ENCODE results near the gene SRD5A2.

The SRD5A2 gene

GRCh38 chr2:31580321-31581117, at the start of gene SRD5A2:
SRD5A2 (minus strand) TSS chr2:31580938; CDS start chr2:31580900, 38 bp downstream.
- H3K9me3 Mint-ChIP-seq, result peaks cover 4% of the 10 kb centered on the region
- H3K4me3 Mint-ChIP-seq, result no peak within 1 kb of the TSS
- DNase-seq (ENCODE audit: low spot score in 2 of 2), result no peak
- H3K36me3 Mint-ChIP-seq, result no peaks in the 10 kb centered on the region
- peak; percentile 42 for ATAC-seq
- H3K27ac Mint-ChIP-seq, result no peak within 1 kb of the TSS
- H3K4me1 Mint-ChIP-seq, result no peaks in the 10 kb centered on the region

GRCh38 chr2:31606509-31606908, 25.8 kb upstream of the SRD5A2 start:
- DNase-seq (ENCODE audit: low spot score in 2 of 2), result no peak
- H3K36me3 Mint-ChIP-seq, result no peaks in the 10 kb centered on the region
- no peaks in the 10 kb centered on the region for H3K4me1 Mint-ChIP-seq
- peaks cover 12% of the 10 kb centered on the region for H3K9me3 Mint-ChIP-seq
- no peak overlapping the region for H3K27ac Mint-ChIP-seq
- ATAC-seq, result no peak
- H3K4me3 Mint-ChIP-seq, result no peak overlapping the region

GRCh38 chr2:31598694-31599093, 18.0 kb upstream of the SRD5A2 start:
- Mint-ChIP-seq H3K27ac (no peak overlapping the region), H3K36me3 (no peaks in the 10 kb centered on the region), H3K9me3 (peaks cover 18% of the 10 kb centered on the region), H3K4me1 (no peaks in the 10 kb centered on the region), H3K4me3 (no peak overlapping the region)
- DNase-seq (ENCODE audit: low spot score in 2 of 2) (no peak), ATAC-seq (no peak)

DNA sequence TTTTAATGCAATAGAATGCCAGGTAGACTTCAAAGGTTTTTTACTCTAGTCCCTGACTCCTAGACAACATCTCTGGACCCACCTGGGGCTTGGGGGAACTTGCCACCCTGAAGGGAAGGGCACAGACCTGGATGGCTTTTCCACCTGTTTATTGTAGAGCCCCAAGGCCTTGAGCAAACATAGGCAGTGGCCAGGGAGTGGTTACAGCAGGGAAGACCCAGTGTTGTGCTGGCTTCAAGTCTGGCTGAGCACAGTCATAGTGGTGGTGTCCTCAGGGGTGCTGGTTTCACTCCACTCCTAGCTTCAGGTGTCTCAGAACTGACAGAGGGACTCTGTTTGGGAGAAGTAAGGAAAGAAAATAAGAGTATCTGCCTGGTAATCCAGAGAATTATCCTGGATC, 5.5 kb upstream of the SRD5A2 start:
- Mint-ChIP-seq H3K27ac (no peak overlapping the region), H3K9me3 (peaks cover 10% of the 10 kb centered on the region), H3K4me1 (no peaks in the 10 kb centered on the region), H3K4me3 (no peak overlapping the region), H3K36me3 (no peaks in the 10 kb centered on the region)
- DNase-seq (ENCODE audit: low spot score in 2 of 2) (no peak), ATAC-seq (no peak)

DNA sequence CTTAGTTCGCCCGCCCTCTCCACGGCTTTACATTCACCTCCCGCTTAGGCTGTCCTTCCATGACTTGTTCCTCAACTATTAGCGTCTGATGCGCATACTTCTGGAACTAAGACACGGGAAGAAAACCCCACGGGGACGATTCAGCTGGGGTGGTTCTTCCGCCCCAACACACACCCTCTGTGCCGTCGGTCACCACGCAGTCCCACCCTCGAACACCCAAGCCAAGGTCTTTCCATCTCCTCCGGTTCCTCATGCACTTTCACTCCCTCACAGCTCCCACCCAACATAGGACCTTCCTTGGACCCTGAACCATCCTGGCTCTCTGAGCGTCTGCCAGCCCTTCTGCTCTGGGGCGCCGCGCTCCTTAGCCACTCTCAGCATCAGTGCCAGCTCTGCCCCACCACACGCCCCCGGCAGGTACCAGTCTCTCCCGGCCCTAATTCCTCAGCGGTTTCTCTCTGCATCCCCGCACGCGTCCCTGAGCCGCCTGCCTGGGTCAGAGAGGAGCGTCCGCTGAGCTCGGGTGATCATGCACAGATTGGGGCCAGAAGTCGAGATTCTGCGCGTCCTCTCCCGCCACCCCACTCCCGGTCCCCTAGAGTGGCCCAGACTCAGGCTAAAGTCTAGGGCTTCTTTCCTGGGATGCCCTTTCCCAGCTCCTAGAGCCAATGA, 522 bp upstream of the SRD5A2 start:
- Mint-ChIP-seq H3K4me3 (no peak overlapping the region), H3K27ac (no peak overlapping the region), H3K4me1 (no peaks in the 10 kb centered on the region), H3K36me3 (no peaks in the 10 kb centered on the region), H3K9me3 (peaks cover 4% of the 10 kb centered on the region)
- peak; percentile 39 for ATAC-seq
- DNase-seq (ENCODE audit: low spot score in 2 of 2), result no peak

DNA sequence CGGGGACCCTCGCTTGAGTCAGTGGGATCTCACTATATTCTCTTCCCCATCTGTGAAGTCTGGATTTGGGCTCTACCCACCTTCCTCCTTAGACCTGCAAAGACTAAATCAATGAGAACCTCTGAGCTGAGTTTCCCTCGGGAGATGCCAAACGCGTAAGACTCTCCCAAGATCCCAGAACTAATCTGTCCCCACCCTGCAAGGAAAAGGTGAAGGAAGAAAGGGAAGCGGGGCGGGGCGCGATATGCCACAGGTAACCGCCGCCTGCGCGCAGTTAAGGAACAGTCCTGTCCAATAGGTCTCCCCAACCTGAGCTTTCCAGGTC, 780 bp downstream of the SRD5A2 start:
- DNase-seq (ENCODE audit: low spot score in 2 of 2), result no peak
- ATAC-seq, result no peak
- H3K27ac Mint-ChIP-seq, result no peak overlapping the region
- H3K36me3 Mint-ChIP-seq, result no peaks in the 10 kb centered on the region
- H3K4me3 Mint-ChIP-seq, result no peak overlapping the region
- H3K4me1 Mint-ChIP-seq, result no peaks in the 10 kb centered on the region
- H3K9me3 Mint-ChIP-seq, result peaks cover 4% of the 10 kb centered on the region

DNA sequence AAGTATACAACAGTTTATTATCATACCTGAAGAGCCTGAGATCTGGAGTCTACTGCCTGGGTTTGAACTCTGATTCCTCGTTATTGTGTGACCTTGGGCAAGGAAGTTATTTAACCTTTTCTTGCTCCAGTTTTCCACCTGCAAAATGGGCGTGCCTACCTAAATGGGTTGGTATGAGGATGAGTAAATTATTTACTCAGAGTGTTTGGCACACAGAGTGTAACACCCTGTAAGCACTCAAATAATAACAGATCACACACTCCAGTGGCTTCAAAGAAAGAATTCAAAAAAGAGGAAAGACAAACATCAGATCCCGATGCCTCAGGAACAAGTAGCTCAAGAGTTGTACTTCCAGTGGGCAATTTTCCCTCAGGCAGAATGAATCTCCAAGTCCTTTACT, 2.4 kb downstream of the SRD5A2 start:
- DNase-seq (ENCODE audit: low spot score in 2 of 2) (no peak), ATAC-seq (no peak)
- Mint-ChIP-seq H3K4me3 (no peak overlapping the region), H3K27ac (no peak overlapping the region), H3K9me3 (peaks cover 4% of the 10 kb centered on the region), H3K4me1 (no peaks in the 10 kb centered on the region), H3K36me3 (no peaks in the 10 kb centered on the region)

DNA sequence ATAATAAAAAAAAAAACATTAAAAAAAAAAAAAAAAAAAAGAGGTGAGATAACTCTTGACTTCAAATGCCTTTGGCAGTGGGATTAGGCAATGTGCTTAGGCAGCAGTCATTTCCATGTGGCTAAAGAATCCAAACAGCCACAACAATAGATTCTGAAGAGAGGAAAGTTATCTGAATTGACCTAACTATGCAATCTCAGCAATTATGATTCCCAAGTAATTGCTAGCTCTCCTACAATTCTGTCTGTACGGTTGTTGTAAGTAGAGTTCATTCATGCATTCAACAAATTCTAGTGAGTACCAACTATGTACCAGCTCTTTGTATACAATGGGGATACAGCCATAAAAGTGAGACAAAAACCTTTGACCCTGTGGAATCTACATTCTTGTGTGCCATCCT, 3.6 kb downstream of the SRD5A2 start:
- H3K4me3 Mint-ChIP-seq, result no peak overlapping the region
- peaks cover 5% of the 10 kb centered on the region for H3K9me3 Mint-ChIP-seq
- no peaks in the 10 kb centered on the region for H3K4me1 Mint-ChIP-seq
- no peaks in the 10 kb centered on the region for H3K36me3 Mint-ChIP-seq
- ATAC-seq (no peak), DNase-seq (ENCODE audit: low spot score in 2 of 2) (no peak)
- no peak overlapping the region for H3K27ac Mint-ChIP-seq

- no peaks in the 10 kb centered on the region for H3K4me1 Mint-ChIP-seq
- ATAC-seq (no peak), DNase-seq (ENCODE audit: low spot score in 2 of 2) (no peak)
- no peak overlapping the region for H3K27ac Mint-ChIP-seq
- no peaks in the 10 kb centered on the region for H3K36me3 Mint-ChIP-seq
- H3K4me3 Mint-ChIP-seq, result no peak overlapping the region
- peaks cover 3% of the 10 kb centered on the region for H3K9me3 Mint-ChIP-seq
These were observed 12.0 kb downstream of the SRD5A2 start for GRCh38 chr2:31568585-31569201.

DNA sequence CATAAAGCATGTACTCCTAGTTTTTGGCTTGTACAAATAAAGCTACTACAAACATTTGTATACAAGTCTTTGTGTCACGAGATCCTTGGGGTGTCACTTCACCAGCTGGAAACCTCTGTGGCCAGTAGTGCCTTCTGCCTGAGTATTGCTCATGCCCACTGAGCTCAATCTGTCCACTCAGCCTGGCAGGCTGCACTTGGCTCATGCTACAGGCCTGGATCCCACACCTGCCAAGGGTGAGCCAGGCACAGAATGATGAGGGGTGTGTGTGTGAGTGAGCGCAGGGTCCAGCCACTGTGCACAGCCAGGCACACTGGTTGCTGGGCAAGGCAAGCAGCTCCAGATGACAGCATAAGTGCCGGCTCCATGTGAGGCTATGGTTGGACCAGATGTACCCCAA, 13.1 kb downstream of the SRD5A2 start:
- H3K4me3 Mint-ChIP-seq, result no peak overlapping the region
- no peak for ATAC-seq
- no peaks in the 10 kb centered on the region for H3K4me1 Mint-ChIP-seq
- no peak for DNase-seq (ENCODE audit: low spot score in 2 of 2)
- H3K27ac Mint-ChIP-seq, result no peak overlapping the region
- H3K9me3 Mint-ChIP-seq, result peaks cover 3% of the 10 kb centered on the region
- no peaks in the 10 kb centered on the region for H3K36me3 Mint-ChIP-seq

- Mint-ChIP-seq H3K9me3 (peaks cover 3% of the 10 kb centered on the region), H3K36me3 (no peaks in the 10 kb centered on the region), H3K27ac (no peak overlapping the region), H3K4me3 (no peak overlapping the region), H3K4me1 (no peaks in the 10 kb centered on the region)
- DNase-seq (ENCODE audit: low spot score in 2 of 2), result no peak
- ATAC-seq, result no peak
These were observed 17.4 kb downstream of the SRD5A2 start for GRCh38 chr2:31563273-31563839.

GRCh38 chr2:31561823-31562222, 18.9 kb downstream of the SRD5A2 start:
- ATAC-seq (no peak), DNase-seq (ENCODE audit: low spot score in 2 of 2) (no peak)
- H3K36me3 Mint-ChIP-seq, result no peaks in the 10 kb centered on the region
- no peak overlapping the region for H3K4me3 Mint-ChIP-seq
- no peaks in the 10 kb centered on the region for H3K4me1 Mint-ChIP-seq
- peaks cover 3% of the 10 kb centered on the region for H3K9me3 Mint-ChIP-seq
- H3K27ac Mint-ChIP-seq, result no peak overlapping the region

- ATAC-seq, result no peak
- DNase-seq (ENCODE audit: low spot score in 2 of 2), result no peak
- Mint-ChIP-seq H3K36me3 (no peaks in the 10 kb centered on the region), H3K4me3 (no peak overlapping the region), H3K9me3 (peaks cover 10% of the 10 kb centered on the region), H3K4me1 (no peaks in the 10 kb centered on the region), H3K27ac (no peak overlapping the region)
These were observed 22.1 kb downstream of the SRD5A2 start for GRCh38 chr2:31558401-31559295.

DNA sequence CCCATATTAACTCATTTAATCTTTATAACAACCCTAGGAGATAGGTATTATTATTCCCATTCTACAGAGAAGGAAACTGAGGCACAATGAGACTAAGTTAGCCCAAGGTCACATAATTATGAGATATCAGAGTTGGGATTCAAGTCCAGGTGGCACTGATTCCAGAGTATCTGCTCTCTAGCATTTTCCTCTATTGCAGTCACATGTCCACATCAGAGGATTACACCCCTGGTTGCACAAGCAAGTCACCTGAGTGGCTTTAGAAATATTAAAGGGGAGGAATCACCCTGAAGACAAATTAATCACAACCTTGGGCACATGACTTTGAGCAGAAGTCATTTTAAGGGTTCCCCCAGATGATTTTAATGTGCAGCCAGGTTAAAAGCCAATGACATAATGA, 23.8 kb downstream of the SRD5A2 start:
- Mint-ChIP-seq H3K4me3 (no peak overlapping the region), H3K36me3 (no peaks in the 10 kb centered on the region), H3K4me1 (no peaks in the 10 kb centered on the region), H3K27ac (no peak overlapping the region), H3K9me3 (peaks cover 13% of the 10 kb centered on the region)
- DNase-seq (ENCODE audit: low spot score in 2 of 2), result no peak
- ATAC-seq, result no peak
